H9 (cell line): Measurements from ENCODE around the gene HOXD12. TPM values are rescaled to one million over a fixed set of nuclear protein-coding genes. Genes with fewer than 3 reads are reported as not detected.

Experiments used
- DNase-seq: peaks from one replicate; pipeline ENCODE4 v3.0.0-alpha.2; 2017
- H2AFZ ChIP-seq: one replicate; pipeline ENCODE4 v1.6.1; 2013; ENCODE audit warnings: mild to moderate bottlenecking, low read length, control low read depth, moderate library complexity
- H2AK5ac ChIP-seq: 2 replicates; pipeline ENCODE4 v1.6.1; 2013; ENCODE audit warnings: low read length, control low read depth, mixed read lengths; ENCODE audit not compliant: insufficient read length
- H2BK120ac ChIP-seq: one replicate; pipeline ENCODE4 v1.6.1; 2013; ENCODE audit warnings: low read depth, mild to moderate bottlenecking, low read length, control low read depth, inconsistent platforms; ENCODE audit not compliant: poor library complexity, severe bottlenecking
- H2BK12ac ChIP-seq: 2 replicates; pipeline ENCODE4 v1.6.1; 2013; ENCODE audit warnings: low read length, control low read depth, mixed read lengths, low read depth; ENCODE audit not compliant: insufficient read length
- H2BK15ac ChIP-seq: 2 replicates; pipeline ENCODE4 v1.6.1; 2013; ENCODE audit warnings: low read depth, low read length, control low read depth
- H2BK20ac ChIP-seq: one replicate; pipeline ENCODE4 v1.6.1; 2013; ENCODE audit warnings: low read depth, mild to moderate bottlenecking, low read length, control low read depth, inconsistent platforms; ENCODE audit not compliant: poor library complexity, severe bottlenecking
- H2BK5ac ChIP-seq: 2 replicates; pipeline ENCODE4 v1.6.1; 2013; ENCODE audit warnings: low read length, control low read depth, mixed read lengths; ENCODE audit not compliant: insufficient read length
- H3K14ac ChIP-seq: 2 replicates; pipeline ENCODE4 v1.6.1; 2013; ENCODE audit warnings: low read length, control low read depth; ENCODE audit not compliant: insufficient read depth
- H3K18ac ChIP-seq: 2 replicates; pipeline ENCODE4 v1.6.1; 2013; ENCODE audit warnings: low read depth, mild to moderate bottlenecking, mixed read lengths, low read length, control low read depth; ENCODE audit not compliant: insufficient read length
- H3K23ac ChIP-seq: 2 replicates; pipeline ENCODE4 v1.6.1; 2013; ENCODE audit warnings: low read length, control low read depth, mixed read lengths, low read depth; ENCODE audit not compliant: insufficient read length
- H3K23me2 ChIP-seq: 2 replicates; pipeline ENCODE4 v1.6.1; 2013; ENCODE audit warnings: low read depth, mild to moderate bottlenecking, mixed read lengths, low read length, control low read depth; ENCODE audit not compliant: insufficient read length, poor library complexity, severe bottlenecking
- H3K27ac ChIP-seq: 2 replicates; pipeline ENCODE4 v1.5.1; 2013; ENCODE audit warnings: low read length, control low read depth, mixed read lengths, low read depth; ENCODE audit not compliant: insufficient read length
- H3K27me3 ChIP-seq: 2 replicates; pipeline ENCODE4 v1.6.1; 2013; ENCODE audit warnings: low read length, control low read depth, inconsistent platforms; ENCODE audit not compliant: insufficient read depth
- H3K4ac ChIP-seq: 2 replicates; pipeline ENCODE4 v1.6.1; 2013; ENCODE audit warnings: low read depth, mild to moderate bottlenecking, control low read depth, inconsistent platforms, low read length, moderate library complexity
- H3K4me1 ChIP-seq: 2 replicates; pipeline ENCODE4 v1.6.1; 2013; ENCODE audit warnings: low read length, control low read depth, inconsistent platforms; ENCODE audit not compliant: insufficient read depth
- H3K4me2 ChIP-seq: 2 replicates; pipeline ENCODE4 v1.6.1; 2013; ENCODE audit warnings: low read length, control low read depth, mixed read lengths; ENCODE audit not compliant: insufficient read length, insufficient read depth
- H3K56ac ChIP-seq: 2 replicates; pipeline ENCODE4 v1.6.1; 2013; ENCODE audit warnings: low read depth, mild to moderate bottlenecking, mixed read lengths, low read length, control low read depth; ENCODE audit not compliant: insufficient read length
- H3K79me1 ChIP-seq: 2 replicates; pipeline ENCODE4 v1.6.1; 2013; ENCODE audit warnings: low read depth, mild to moderate bottlenecking, moderate library complexity, low read length, control low read depth, inconsistent platforms; ENCODE audit not compliant: insufficient read depth, poor library complexity, severe bottlenecking
- H3K79me2 ChIP-seq: 2 replicates; pipeline ENCODE4 v1.6.1; 2013; ENCODE audit warnings: low read length, control low read depth, inconsistent platforms; ENCODE audit not compliant: insufficient read depth
- H3K9ac ChIP-seq: 2 replicates; pipeline ENCODE4 v1.6.1; 2013; ENCODE audit warnings: low read length, control low read depth, mixed read lengths; ENCODE audit not compliant: insufficient read length; ENCODE audit errors: extremely low read depth
- H3K9me3 ChIP-seq: one replicate; pipeline ENCODE4 v1.6.1; 2013; ENCODE audit warnings: low read depth, low read length, inconsistent platforms; ENCODE audit not compliant: control insufficient read depth
- H3T11ph ChIP-seq: one replicate; pipeline ENCODE4 v1.6.1; 2013; ENCODE audit warnings: mild to moderate bottlenecking, low read length, control low read depth, inconsistent platforms
- H4K20me1 ChIP-seq: one replicate; pipeline ENCODE4 v1.6.1; 2013; ENCODE audit not compliant: control insufficient read depth, insufficient read length, insufficient read depth
- H4K5ac ChIP-seq: 2 replicates; pipeline ENCODE4 v1.6.1; 2013; ENCODE audit warnings: low read depth, mild to moderate bottlenecking, mixed read lengths, low read length, control low read depth; ENCODE audit not compliant: insufficient read length
- H4K8ac ChIP-seq: replicated peaks from 2 replicates; pipeline ENCODE4 v1.6.1; 2013; ENCODE audit warnings: low read length, control low read depth, mixed read lengths, low read depth; ENCODE audit not compliant: insufficient read length
- H4K91ac ChIP-seq: 2 replicates; pipeline ENCODE4 v1.6.1; 2013; ENCODE audit warnings: low read depth, mild to moderate bottlenecking, moderate library complexity, mixed read lengths, low read length, control low read depth; ENCODE audit not compliant: insufficient read length
- H3K27ac Mint-ChIP-seq, 3 experiments: 2 replicates in 2 of 3; 3 replicates in 1 of 3; pipeline ENCODE4 v1.8.0; 2020 to 2021; ENCODE audit warnings: mixed read lengths in 3 of 3, mild to moderate bottlenecking in 1 of 3, moderate library complexity in 1 of 3
- H3K27me3 Mint-ChIP-seq: 2 replicates; pipeline ENCODE4 v1.8.0; 2021; ENCODE audit warnings: low read depth, mild to moderate bottlenecking, moderate library complexity, mixed read lengths
- H3K36me3 Mint-ChIP-seq, 3 experiments: 2 replicates in 2 of 3; 3 replicates in 1 of 3; pipeline ENCODE4 v1.8.0; 2020 to 2021; ENCODE audit warnings: low read depth in 3 of 3, mixed read lengths in 3 of 3; ENCODE audit not compliant: insufficient read depth in 1 of 3
- H3K4me1 Mint-ChIP-seq, 2 experiments: 2 replicates each; pipeline ENCODE4 v1.8.0; 2020; ENCODE audit warnings: mixed read lengths in 2 of 2
- H3K4me3 Mint-ChIP-seq, 2 experiments: 2 replicates in 1 of 2; 3 replicates in 1 of 2; pipeline ENCODE4 v1.8.0; 2020 to 2021; ENCODE audit warnings: mild to moderate bottlenecking in 2 of 2, mixed read lengths in 2 of 2, moderate library complexity in 1 of 2
- H3K9me3 Mint-ChIP-seq, 2 experiments: 2 replicates in 1 of 2; 3 replicates in 1 of 2; pipeline ENCODE4 v1.8.0; 2020; ENCODE audit warnings: mild to moderate bottlenecking in 2 of 2, mixed read lengths in 2 of 2, moderate library complexity in 1 of 2
- CTCF ChIP-seq: fragments of 200-600 bp; sonication (generic); conservative IDR thresholded peaks from 3 replicates; pipeline ENCODE4 v1.8.0; 2021; ENCODE audit warnings: antibody characterized with exemption, mild to moderate bottlenecking
- WGBS: extraction: QIAGEN DNeasy Blood & Tissue Kit; methylation state at CpG from one replicate; pipeline ENCODE4 v1.1.7; 2013; ENCODE audit warnings: missing lambda C conversion rate, low lambda C conversion rate, mixed read lengths; ENCODE audit not compliant: insufficient read length; ENCODE audit errors: extremely low coverage; 5-methylcytosine and 5-hydroxymethylcytosine counted together
- total RNA-seq: library from RNA; stranded (reverse); gene quantifications from 2 replicates; pipeline ENCODE4 v1.2.1, GENCODE V29; 2021

The HOXD12 gene
- total RNA-seq, 1 experiment from 2014 or later: not detected

GRCh38 chr2:176093898-176094249 is 5.7 kb upstream of the HOXD12 start:
- Mint-ChIP-seq H3K4me3 (peak overlapping the region in 1 of 2 experiments; percentile 31; a peak in 3 of 5 replicates), H3K9me3 (peaks cover 8 to 28% of the 10 kb centered on the region in 2 experiments; a peak in 4 of 5 replicates), H3K27me3 (peaks cover 97% of the 10 kb centered on the region), H3K27ac (no peak overlapping the region), H3K4me1 (peaks cover 25 to 38% of the 10 kb centered on the region in 2 experiments), H3K36me3 (peaks cover 0 to 3% (median 0%) of the 10 kb centered on the region in 3 experiments; a peak in 2 of 7 replicates)
- TF ChIP-seq CTCF: no peak
- no CpG with 5 or more reads among the region's 8 CpGs for WGBS
- no peak overlapping the region for H3K9ac ChIP-seq
- H2AK5ac ChIP-seq: no peak overlapping the region
- H3K14ac ChIP-seq: no peak overlapping the region
- H3K18ac ChIP-seq: no peak overlapping the region
- no peak overlapping the region for H2BK15ac ChIP-seq
- no peaks in the 10 kb centered on the region for H3K79me2 ChIP-seq
- no peak overlapping the region for H3K4ac ChIP-seq
- no peak overlapping the region for H2BK5ac ChIP-seq
- no peak overlapping the region for H4K8ac ChIP-seq
- H3K9me3 ChIP-seq: no peaks in the 10 kb centered on the region
- H2BK120ac ChIP-seq: no peak overlapping the region
- peaks cover 5% of the 10 kb centered on the region for H3K23me2 ChIP-seq
- H3T11ph ChIP-seq: no peak overlapping the region
- peak overlapping the region; percentile 43 for H3K4me2 ChIP-seq
- H2BK20ac ChIP-seq: no peak overlapping the region
- no peaks in the 10 kb centered on the region for H3K79me1 ChIP-seq
- no peak for DNase-seq
- H3K56ac ChIP-seq: no peak overlapping the region
- no peak overlapping the region for H3K27ac ChIP-seq
- H2BK12ac ChIP-seq: no peak overlapping the region
- H4K20me1 ChIP-seq: no peaks in the 10 kb centered on the region
- H4K5ac ChIP-seq: no peak overlapping the region
- peaks cover 6% of the 10 kb centered on the region for H3K4me1 ChIP-seq
- no peak overlapping the region for H2AFZ ChIP-seq
- H3K23ac ChIP-seq: no peak overlapping the region
- H4K91ac ChIP-seq: no peak overlapping the region
- peaks cover 83% of the 10 kb centered on the region for H3K27me3 ChIP-seq
